Stimulated activated CD4-positive, alpha-beta T cell treated with anti-CD3 and anti-CD28 coated beads, Interleukin-2, amount 100 ng/mL, for 4 hours (primary cell): ENCODE data around the gene TAS2R43.
"Not testable (repeated sequence)": the region's sequence is repeated elsewhere in the genome, so short reads cannot be mapped to it uniquely, and the experiment has no call there.

Experiments used
- DNase-seq: peaks from one replicate; pipeline ENCODE4 v3.0.0-alpha.2; 2020; ENCODE audit warnings: low read depth

TAS2R43 gene

DNA sequence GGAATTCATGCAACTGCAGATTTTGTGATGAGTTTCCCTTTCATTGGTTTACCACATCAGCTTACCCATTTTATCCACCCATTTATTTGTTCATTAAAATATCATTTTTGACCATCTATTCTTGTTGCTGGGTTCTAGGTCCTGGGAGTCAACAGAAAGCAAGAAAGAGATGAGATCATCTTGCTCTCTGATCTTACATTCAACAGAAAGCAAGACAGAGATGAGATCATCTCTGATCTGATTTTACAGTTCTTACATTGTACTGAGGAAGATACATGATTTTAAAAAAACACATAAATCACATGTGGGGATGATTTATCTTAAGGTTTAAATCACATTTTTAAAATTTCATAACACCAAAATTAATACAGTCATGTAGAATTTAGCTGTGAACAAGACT is 32.3 kb downstream of the TAS2R43 start:
- DNase-seq: no peak

DNA sequence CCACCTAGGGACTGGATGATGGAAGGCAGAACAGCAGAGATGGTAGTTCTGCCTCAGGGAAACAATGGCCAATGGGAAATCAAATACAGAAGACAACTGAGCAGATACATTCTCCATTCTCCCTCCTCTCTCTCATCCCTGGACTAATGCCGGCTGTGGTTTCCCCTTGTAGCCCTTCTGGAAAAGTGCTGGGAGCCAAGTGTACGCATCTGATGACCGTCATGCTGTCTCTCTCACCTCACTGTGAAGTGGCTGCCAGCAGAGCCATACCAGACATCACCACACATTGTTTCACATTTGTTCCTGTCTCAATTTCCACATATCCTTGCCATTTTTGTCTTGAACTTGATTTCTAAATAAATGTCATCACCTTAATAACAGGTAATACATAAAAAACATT is 33.1 kb downstream of the TAS2R43 start:
- DNase-seq: no peak

DNA sequence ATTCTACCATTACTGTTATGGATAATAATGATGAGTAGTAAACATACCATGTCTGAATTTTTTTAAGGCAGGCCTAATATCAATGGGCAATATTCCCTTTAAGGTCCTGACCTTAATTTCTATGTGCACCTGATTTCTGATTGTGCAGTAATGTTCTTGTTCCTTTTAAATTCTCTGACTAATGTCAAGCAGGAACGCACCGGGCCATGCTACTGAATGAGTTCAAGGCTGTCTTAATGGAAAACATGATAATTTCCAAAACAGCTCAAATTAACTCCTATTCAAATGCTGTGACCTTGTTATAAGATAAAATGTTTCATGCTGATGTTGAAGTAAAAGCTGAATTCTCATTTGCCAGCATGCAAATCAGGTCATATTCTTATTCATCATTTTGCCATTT is 36.8 kb downstream of the TAS2R43 start:
- no peak for DNase-seq

DNA sequence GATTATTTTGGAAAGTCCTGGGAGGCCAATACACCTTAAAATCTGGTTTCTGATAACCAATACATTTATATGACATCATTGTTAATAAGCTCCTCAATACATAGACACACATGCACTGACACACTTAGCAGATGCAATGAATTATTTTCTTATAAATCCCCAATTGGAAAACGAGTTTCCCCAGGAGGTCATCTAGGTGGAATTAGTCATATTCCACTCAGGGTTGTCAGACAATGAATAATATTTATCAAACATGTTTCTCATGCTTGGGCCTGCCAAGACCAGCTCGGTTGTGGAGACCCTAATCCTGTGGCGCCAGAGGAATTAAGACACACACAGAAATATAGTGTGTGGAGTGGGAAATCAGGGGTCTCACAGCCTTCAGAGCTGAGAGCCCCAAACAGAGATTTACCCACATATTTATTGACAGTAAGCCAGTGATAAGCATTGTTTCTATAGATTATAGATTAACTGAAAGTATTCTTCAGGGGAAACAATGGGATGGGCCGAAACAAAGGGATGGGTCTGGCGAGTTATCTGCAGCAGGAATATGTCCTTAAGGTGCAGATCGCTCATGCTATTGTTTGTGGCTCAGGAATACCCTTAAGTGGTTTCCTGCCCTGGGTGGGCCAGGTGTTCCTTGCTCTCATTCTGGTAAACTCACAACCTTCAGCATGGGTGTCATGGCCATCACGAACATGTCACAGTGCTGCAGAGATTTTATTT is 42.1 kb downstream of the TAS2R43 start:
- DNase-seq: not testable (repeated sequence)

DNA sequence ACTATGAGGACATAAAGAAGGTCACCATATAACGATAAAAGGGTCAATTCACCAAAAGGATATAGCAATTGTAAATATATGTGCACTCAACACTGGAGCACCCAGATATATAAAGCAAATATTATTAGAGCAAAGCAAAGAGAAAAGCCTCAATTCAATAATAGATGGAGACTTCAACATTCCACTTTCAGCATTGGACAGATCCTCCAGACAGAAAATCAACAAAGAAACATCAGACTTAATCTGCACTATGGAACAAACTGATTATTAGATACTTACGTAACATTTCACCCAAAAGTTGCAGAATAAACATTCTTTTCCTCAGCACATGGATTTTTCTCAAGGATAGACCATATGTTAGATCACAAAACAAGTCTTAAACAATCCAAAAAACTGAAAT is 50.7 kb downstream of the TAS2R43 start:
- DNase-seq: not testable (repeated sequence)
